Measurements from ENCODE around the gene HESX1. TPM values are rescaled to one million over a fixed set of nuclear protein-coding genes. Genes with fewer than 3 reads are reported as not detected.

The HESX1 gene
- total and polyA plus RNA-seq, 9 of the 15 experiments (the other 6 are each of a cell fraction or from before 2014, with no cell fraction given) = 0.16 to 1.2 (median 0.76) TPM

DNA sequence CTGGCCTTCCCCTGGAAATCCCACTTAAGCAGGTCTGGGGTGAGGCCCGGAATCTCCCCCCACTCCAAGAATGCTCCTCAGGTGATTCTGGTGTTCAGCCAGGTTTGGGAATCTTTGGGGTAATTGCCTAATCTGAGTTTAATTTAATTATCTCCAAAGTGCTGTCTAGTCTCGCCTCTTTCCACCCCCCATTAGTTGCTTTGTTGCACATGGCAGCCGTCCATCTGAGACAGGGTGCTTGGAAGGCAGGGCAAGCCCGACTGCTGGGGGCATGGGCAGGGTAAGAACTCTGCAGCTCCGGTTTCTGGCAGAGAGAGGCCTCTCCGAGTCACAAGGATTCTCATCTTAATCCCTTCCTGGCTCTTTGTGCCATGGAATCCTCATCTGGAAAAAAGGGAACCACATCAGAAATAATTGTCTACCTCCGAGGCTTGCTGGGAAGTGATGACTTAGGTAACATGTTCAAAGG lies 49.6 kb downstream of the HESX1 start:
- CTCF ChIA-PET (ENCODE audit: low intra/inter-chr PET ratio) = no interaction called here
- Histone ChIP-seq H3K36me3 (ENCODE audit: control insufficient read depth, insufficient read depth, low read length) (no peaks in the 10 kb centered on the region), H4K20me1 (replicated peaks; ENCODE audit: control insufficient read depth, insufficient read depth, low read length) (no peaks in the 10 kb centered on the region), H2AFZ (ENCODE audit: low read depth, low read length) (no peak overlapping the region), H3K4me3 (no peak overlapping the region), H3K79me2 (ENCODE audit: control insufficient read depth, insufficient read depth, low read length) (no peaks in the 10 kb centered on the region), H3K9me3 (replicated peaks; ENCODE audit: control insufficient read depth, insufficient read depth, low read depth, low read length) (no peaks in the 10 kb centered on the region), H3K27me3 (ENCODE audit: control insufficient read depth in 2 of 2, insufficient read depth in 2 of 2, low read length in 2 of 2) (peaks cover 4 to 20% of the 10 kb centered on the region in 2 experiments; a peak in 3 of 5 replicates), H3K9ac (ENCODE audit: insufficient read depth in 1 of 2, low read depth in 2 of 2, low read length in 2 of 2) (no peak overlapping the region), H3K27ac (ENCODE audit: extremely low read depth, low read depth, low read length) (no peak overlapping the region), H3K4me2 (ENCODE audit: insufficient read depth, low read length) (no peak overlapping the region), H3K9me1 (ENCODE audit: control insufficient read depth, insufficient read depth, low read length) (no peaks in the 10 kb centered on the region), H3K4me1 (replicated peaks in 1 of 2; ENCODE audit: control insufficient read depth in 2 of 2, insufficient read depth in 2 of 2, low read length in 2 of 2) (no peaks in the 10 kb centered on the region)
- in situ Hi-C loops (cut with MboI) = no loop called here
- WGBS (ENCODE audit: insufficient coverage, low coverage, missing lambda C conversion rate) = 0% methylated on average over 5 of the region's 7 CpGs
- DNase-seq (ENCODE audit: extremely low read depth in 1 of 4, low spot score in 3 of 4) (no peak), FAIRE-seq (no peak), ATAC-seq (no peak)
- BruUV-seq (replicated peaks) = no TSS peak
- POLR2A ChIA-PET = interaction anchor here (1.2 kb wide), 1 partner anchor 10 kb away, joined by 4 read pairs; no protein-coding TSS in a partner anchor
- intact Hi-C loops (cut with micrococcal nuclease) = no loop called here
- no peak for TF ChIP-seq IRF9 (tag; IDR thresholded peaks at IDR 0.05)
- no peak for TF ChIP-seq USF2 (CRISPR knock-in tag; IDR thresholded peaks at IDR 0.05)
- no peak for TF ChIP-seq RCOR1 (IDR thresholded peaks at IDR 0.05; ENCODE audit: borderline replicate concordance in 1 of 2, low read depth in 2 of 2, low read length in 2 of 2)
- no peak for TF ChIP-seq POLR2B (IDR thresholded peaks at IDR 0.05; ENCODE audit: low read depth, partially characterized antibody)
- TF ChIP-seq ETV5 (CRISPR knock-in tag; IDR thresholded peaks at IDR 0.05; ENCODE audit: low read depth) = no peak
- TF ChIP-seq, protein P1, sequence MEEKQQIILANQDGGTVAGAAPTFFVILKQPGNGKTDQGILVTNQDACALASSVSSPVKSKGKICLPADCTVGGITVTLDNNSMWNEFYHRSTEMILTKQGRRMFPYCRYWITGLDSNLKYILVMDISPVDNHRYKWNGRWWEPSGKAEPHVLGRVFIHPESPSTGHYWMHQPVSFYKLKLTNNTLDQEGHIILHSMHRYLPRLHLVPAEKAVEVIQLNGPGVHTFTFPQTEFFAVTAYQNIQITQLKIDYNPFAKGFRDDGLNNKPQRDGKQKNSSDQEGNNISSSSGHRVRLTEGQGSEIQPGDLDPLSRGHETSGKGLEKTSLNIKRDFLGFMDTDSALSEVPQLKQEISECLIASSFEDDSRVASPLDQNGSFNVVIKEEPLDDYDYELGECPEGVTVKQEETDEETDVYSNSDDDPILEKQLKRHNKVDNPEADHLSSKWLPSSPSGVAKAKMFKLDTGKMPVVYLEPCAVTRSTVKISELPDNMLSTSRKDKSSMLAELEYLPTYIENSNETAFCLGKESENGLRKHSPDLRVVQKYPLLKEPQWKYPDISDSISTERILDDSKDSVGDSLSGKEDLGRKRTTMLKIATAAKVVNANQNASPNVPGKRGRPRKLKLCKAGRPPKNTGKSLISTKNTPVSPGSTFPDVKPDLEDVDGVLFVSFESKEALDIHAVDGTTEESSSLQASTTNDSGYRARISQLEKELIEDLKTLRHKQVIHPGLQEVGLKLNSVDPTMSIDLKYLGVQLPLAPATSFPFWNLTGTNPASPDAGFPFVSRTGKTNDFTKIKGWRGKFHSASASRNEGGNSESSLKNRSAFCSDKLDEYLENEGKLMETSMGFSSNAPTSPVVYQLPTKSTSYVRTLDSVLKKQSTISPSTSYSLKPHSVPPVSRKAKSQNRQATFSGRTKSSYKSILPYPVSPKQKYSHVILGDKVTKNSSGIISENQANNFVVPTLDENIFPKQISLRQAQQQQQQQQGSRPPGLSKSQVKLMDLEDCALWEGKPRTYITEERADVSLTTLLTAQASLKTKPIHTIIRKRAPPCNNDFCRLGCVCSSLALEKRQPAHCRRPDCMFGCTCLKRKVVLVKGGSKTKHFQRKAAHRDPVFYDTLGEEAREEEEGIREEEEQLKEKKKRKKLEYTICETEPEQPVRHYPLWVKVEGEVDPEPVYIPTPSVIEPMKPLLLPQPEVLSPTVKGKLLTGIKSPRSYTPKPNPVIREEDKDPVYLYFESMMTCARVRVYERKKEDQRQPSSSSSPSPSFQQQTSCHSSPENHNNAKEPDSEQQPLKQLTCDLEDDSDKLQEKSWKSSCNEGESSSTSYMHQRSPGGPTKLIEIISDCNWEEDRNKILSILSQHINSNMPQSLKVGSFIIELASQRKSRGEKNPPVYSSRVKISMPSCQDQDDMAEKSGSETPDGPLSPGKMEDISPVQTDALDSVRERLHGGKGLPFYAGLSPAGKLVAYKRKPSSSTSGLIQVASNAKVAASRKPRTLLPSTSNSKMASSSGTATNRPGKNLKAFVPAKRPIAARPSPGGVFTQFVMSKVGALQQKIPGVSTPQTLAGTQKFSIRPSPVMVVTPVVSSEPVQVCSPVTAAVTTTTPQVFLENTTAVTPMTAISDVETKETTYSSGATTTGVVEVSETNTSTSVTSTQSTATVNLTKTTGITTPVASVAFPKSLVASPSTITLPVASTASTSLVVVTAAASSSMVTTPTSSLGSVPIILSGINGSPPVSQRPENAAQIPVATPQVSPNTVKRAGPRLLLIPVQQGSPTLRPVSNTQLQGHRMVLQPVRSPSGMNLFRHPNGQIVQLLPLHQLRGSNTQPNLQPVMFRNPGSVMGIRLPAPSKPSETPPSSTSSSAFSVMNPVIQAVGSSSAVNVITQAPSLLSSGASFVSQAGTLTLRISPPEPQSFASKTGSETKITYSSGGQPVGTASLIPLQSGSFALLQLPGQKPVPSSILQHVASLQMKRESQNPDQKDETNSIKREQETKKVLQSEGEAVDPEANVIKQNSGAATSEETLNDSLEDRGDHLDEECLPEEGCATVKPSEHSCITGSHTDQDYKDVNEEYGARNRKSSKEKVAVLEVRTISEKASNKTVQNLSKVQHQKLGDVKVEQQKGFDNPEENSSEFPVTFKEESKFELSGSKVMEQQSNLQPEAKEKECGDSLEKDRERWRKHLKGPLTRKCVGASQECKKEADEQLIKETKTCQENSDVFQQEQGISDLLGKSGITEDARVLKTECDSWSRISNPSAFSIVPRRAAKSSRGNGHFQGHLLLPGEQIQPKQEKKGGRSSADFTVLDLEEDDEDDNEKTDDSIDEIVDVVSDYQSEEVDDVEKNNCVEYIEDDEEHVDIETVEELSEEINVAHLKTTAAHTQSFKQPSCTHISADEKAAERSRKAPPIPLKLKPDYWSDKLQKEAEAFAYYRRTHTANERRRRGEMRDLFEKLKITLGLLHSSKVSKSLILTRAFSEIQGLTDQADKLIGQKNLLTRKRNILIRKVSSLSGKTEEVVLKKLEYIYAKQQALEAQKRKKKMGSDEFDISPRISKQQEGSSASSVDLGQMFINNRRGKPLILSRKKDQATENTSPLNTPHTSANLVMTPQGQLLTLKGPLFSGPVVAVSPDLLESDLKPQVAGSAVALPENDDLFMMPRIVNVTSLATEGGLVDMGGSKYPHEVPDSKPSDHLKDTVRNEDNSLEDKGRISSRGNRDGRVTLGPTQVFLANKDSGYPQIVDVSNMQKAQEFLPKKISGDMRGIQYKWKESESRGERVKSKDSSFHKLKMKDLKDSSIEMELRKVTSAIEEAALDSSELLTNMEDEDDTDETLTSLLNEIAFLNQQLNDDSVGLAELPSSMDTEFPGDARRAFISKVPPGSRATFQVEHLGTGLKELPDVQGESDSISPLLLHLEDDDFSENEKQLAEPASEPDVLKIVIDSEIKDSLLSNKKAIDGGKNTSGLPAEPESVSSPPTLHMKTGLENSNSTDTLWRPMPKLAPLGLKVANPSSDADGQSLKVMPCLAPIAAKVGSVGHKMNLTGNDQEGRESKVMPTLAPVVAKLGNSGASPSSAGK (IDR thresholded peaks at IDR 0.05) = no peak
- no peak for TF ChIP-seq SP1 (CRISPR knock-in tag; IDR thresholded peaks at IDR 0.05)
- no peak for TF ChIP-seq CBFA2T3 (IDR thresholded peaks at IDR 0.05)
- TF ChIP-seq PML (IDR thresholded peaks at IDR 0.05; ENCODE audit: low read length) = no peak
